HFF-Myc (cell line): ENCODE results near the gene CMTR2.

Source experiments
- DNase-seq: peaks from one replicate; pipeline ENCODE4 v3.0.0-alpha.2; 2011; ENCODE audit warnings: low read depth; ENCODE audit errors: extremely low read depth
- H3K4me3 ChIP-seq: replicated peaks from 2 replicates; pipeline ENCODE4 v1.5.1; 2011; ENCODE audit warnings: low read depth, mild to moderate bottlenecking, control low read depth, low read length
- CTCF ChIP-seq: IDR thresholded peaks from 2 replicates; pipeline ENCODE4 v1.5.1; 2012; ENCODE audit warnings: mild to moderate bottlenecking, low read depth, low read length, control low read depth; ENCODE audit errors: missing control alignments

CMTR2 gene

GRCh38 chr16:71249399-71249798 lies 39.8 kb downstream of the CMTR2 start:
- no peak for TF ChIP-seq CTCF
- no peak overlapping the region for H3K4me3 ChIP-seq
- DNase-seq: no peak

- no peak for DNase-seq
- H3K4me3 ChIP-seq: no peak overlapping the region
- no peak for TF ChIP-seq CTCF
Observed at GRCh38 chr16:71247478-71247877, 41.7 kb downstream of the CMTR2 start.

GRCh38 chr16:71246309-71246708 lies 42.9 kb downstream of the CMTR2 start:
- TF ChIP-seq CTCF: no peak
- no peak for DNase-seq
- no peak overlapping the region for H3K4me3 ChIP-seq

GRCh38 chr16:71244521-71244920 lies 44.7 kb downstream of the CMTR2 start:
- H3K4me3 ChIP-seq: no peak overlapping the region
- no peak for DNase-seq
- TF ChIP-seq CTCF: no peak

- no peak for TF ChIP-seq CTCF
- no peak overlapping the region for H3K4me3 ChIP-seq
- no peak for DNase-seq
Observed at GRCh38 chr16:71242601-71243000, 46.6 kb downstream of the CMTR2 start.

GRCh38 chr16:71242036-71242435 lies 47.2 kb downstream of the CMTR2 start:
- no peak for TF ChIP-seq CTCF
- no peak overlapping the region for H3K4me3 ChIP-seq
- no peak for DNase-seq
